Panc1 (cell line): ENCODE measurements around the gene SPTBN4. TPM values are rescaled to one million over a fixed set of nuclear protein-coding genes. Genes with fewer than 3 reads are reported as not detected.

Source experiments
- ATAC-seq: fragments of 200-7000 bp; cut with Tn5 transposase; 2 replicates; pipeline ENCODE4 v1.9.1; 2020; ENCODE audit warnings: mild to moderate bottlenecking, moderate library complexity
- BruUV-seq: library from RNA; stranded (reverse); fragments of 400-500 nt; replicated peaks from 2 replicates; lab custom pipeline; 2021; lab: Mats Ljungman, UMichigan
- CTCF ChIA-PET: fragments of 300-600 bp; sonication (Branson Sonifier 250); formaldehyde crosslinking; loops from one replicate; lab custom pipeline; 2022; ENCODE audit warnings: antibody characterized with exemption; lab: Charles Lee
- POLR2A ChIA-PET: fragments of 300-600 bp; sonication (Branson Sonifier 250); formaldehyde crosslinking; loops from one replicate; lab custom pipeline; 2022; ENCODE audit warnings: antibody characterized with exemption; lab: Charles Lee
- DNase-seq: peaks from one replicate; pipeline ENCODE4 v3.0.0-alpha.2; 2010; ENCODE audit warnings: low read depth, low spot score
- H3K27ac ChIP-seq: 2 replicates; pipeline ENCODE4 v1.5.1; 2011; ENCODE audit warnings: mild to moderate bottlenecking, low read length, inconsistent platforms
- H3K27me3 ChIP-seq: fragments of 200-500 bp; sonication (Bioruptor generic); 2 replicates; pipeline ENCODE4 v1.6.0; 2014; ENCODE audit warnings: low read length, inconsistent platforms; ENCODE audit not compliant: control insufficient read depth, insufficient read depth
- H3K36me3 ChIP-seq: fragments of 200-500 bp; sonication (Bioruptor generic); 2 replicates; pipeline ENCODE4 v1.5.1; 2014; ENCODE audit warnings: inconsistent platforms, mild to moderate bottlenecking, low read length, moderate library complexity; ENCODE audit not compliant: control insufficient read depth, insufficient read depth
- H3K4me1 ChIP-seq: 2 replicates; pipeline ENCODE4 v1.5.1; 2011; ENCODE audit warnings: inconsistent platforms, mild to moderate bottlenecking, low read length, moderate library complexity; ENCODE audit not compliant: control insufficient read depth, insufficient read depth
- H3K4me3 ChIP-seq, 2 experiments: 2 replicates each; pipeline ENCODE4 v1.5.1; 2011 to 2012; ENCODE audit warnings: low read depth in 2 of 2, low read length in 2 of 2, mild to moderate bottlenecking in 2 of 2, inconsistent platforms in 1 of 2, moderate library complexity in 1 of 2
- H3K9me3 ChIP-seq: fragments of 200-500 bp; sonication (Bioruptor generic); 2 replicates; pipeline ENCODE4 v1.5.1; 2014; ENCODE audit warnings: low read depth, mild to moderate bottlenecking, inconsistent platforms, low read length, moderate library complexity; ENCODE audit not compliant: control insufficient read depth, insufficient read depth
- CTCF ChIP-seq: fragments of 450-650 bp; IDR thresholded peaks from 2 replicates; pipeline ENCODE4 v1.5.1; 2017; ENCODE audit warnings: mild to moderate bottlenecking
- POLR2AphosphoS5 ChIP-seq: IDR thresholded peaks from 2 replicates; pipeline ENCODE4 v1.6.1; 2012; ENCODE audit warnings: mild to moderate bottlenecking, low read depth, low read length, moderate library complexity
- REST ChIP-seq, 2 experiments: IDR thresholded peaks; 2 replicates each; pipeline ENCODE4 v1.6.1; 2011 to 2012; ENCODE audit warnings: low read depth in 2 of 2, control low read depth in 1 of 2, low read length in 1 of 2, mild to moderate bottlenecking in 1 of 2, moderate library complexity in 1 of 2; ENCODE audit not compliant: insufficient read depth in 1 of 2
- SIN3A ChIP-seq: IDR thresholded peaks from 2 replicates; pipeline ENCODE4 v1.6.1; 2012; ENCODE audit warnings: low read depth, mild to moderate bottlenecking, low read length, moderate library complexity, borderline replicate concordance; ENCODE audit not compliant: insufficient read depth
- TCF7L2 ChIP-seq: IDR thresholded peaks from 2 replicates; pipeline ENCODE4 v1.6.1; 2011; ENCODE audit warnings: mild to moderate bottlenecking, low read depth, low read length, inconsistent platforms
- in situ Hi-C: cut with HindIII; loops from 2 replicates; pipeline ENCODE4 v1.10.0; 2016; ENCODE audit warnings: low sequenced_read_pairs, low pct_unique_long_range_greater_than_20kb
- intact Hi-C: fragments of 100-400 bp; cut with micrococcal nuclease; formaldehyde crosslinking; loops from one replicate; pipeline ENCODE4 v1.10.0; 2022; ENCODE audit not compliant: unreplicated experiment
- total RNA-seq: library from RNA; stranded (reverse); gene quantifications from one replicate; pipeline ENCODE4 v1.2.1, GENCODE V29; 2021; ENCODE audit not compliant: unreplicated experiment

SPTBN4 gene
- total RNA-seq, 1 experiment from 2014 or later = 1.2 TPM

- DNase-seq (no peak), ATAC-seq (no peak)
- Histone ChIP-seq H3K27me3 (no peaks in the 10 kb centered on the region), H3K4me3 (no peak overlapping the region), H3K36me3 (no peaks in the 10 kb centered on the region), H3K9me3 (no peaks in the 10 kb centered on the region), H3K4me1 (no peaks in the 10 kb centered on the region), H3K27ac (no peak overlapping the region)
- TF ChIP-seq REST (IDR thresholded peaks at IDR 0.05; ENCODE audit: insufficient read depth in 1 of 2, low read depth in 2 of 2, low read length in 1 of 2) = no peak
- no peak for TF ChIP-seq TCF7L2
- no peak for TF ChIP-seq POLR2AphosphoS5
- TF ChIP-seq SIN3A = no peak
- no peak for TF ChIP-seq CTCF
- BruUV-seq = no TSS peak
- in situ Hi-C loops = no loop called here
- ChIA-PET CTCF (no interaction called here), POLR2A (no interaction called here)
- intact Hi-C loops = no loop called here
Observed at GRCh38 chr19:40486017-40486416, 19.2 kb downstream of the SPTBN4 start.

- BruUV-seq = no TSS peak
- no peak for ATAC-seq
- Histone ChIP-seq H3K4me3 (no peak overlapping the region), H3K9me3 (no peaks in the 10 kb centered on the region), H3K27ac (no peak overlapping the region), H3K36me3 (no peaks in the 10 kb centered on the region), H3K4me1 (no peaks in the 10 kb centered on the region), H3K27me3 (no peaks in the 10 kb centered on the region)
- intact Hi-C loops (no loop called here), in situ Hi-C loops (no loop called here)
- DNase-seq = no peak
- TF ChIP-seq TCF7L2 = no peak
- POLR2A ChIA-PET = no interaction called here
- CTCF ChIA-PET = no interaction called here
Observed at GRCh38 chr19:40489882-40490230, 23.1 kb downstream of the SPTBN4 start.

- H3K36me3 ChIP-seq = no peaks in the 10 kb centered on the region
- H3K4me3 ChIP-seq = no peak overlapping the region
- ChIA-PET CTCF (no interaction called here), POLR2A (no interaction called here)
- in situ Hi-C loops (no loop called here), intact Hi-C loops (no loop called here)
- H3K4me1 ChIP-seq = no peaks in the 10 kb centered on the region
- H3K27me3 ChIP-seq = no peaks in the 10 kb centered on the region
- no peak overlapping the region for H3K27ac ChIP-seq
- no peak for TF ChIP-seq CTCF
- no peak for TF ChIP-seq POLR2AphosphoS5
- TF ChIP-seq SIN3A = no peak
- BruUV-seq = no TSS peak
- H3K9me3 ChIP-seq = no peaks in the 10 kb centered on the region
- ATAC-seq (no peak), DNase-seq (no peak)
Observed at GRCh38 chr19:40492274-40492673, 25.5 kb downstream of the SPTBN4 start.
